Panc1 (cell line): ENCODE data around the gene SGSM1.

Source experiments
- CTCF ChIP-seq: fragments of 450-650 bp; IDR thresholded peaks from 2 replicates; pipeline ENCODE4 v1.5.1; 2017; ENCODE audit warnings: mild to moderate bottlenecking
- SIN3A ChIP-seq: IDR thresholded peaks from 2 replicates; pipeline ENCODE4 v1.6.1; 2012; ENCODE audit warnings: low read depth, mild to moderate bottlenecking, low read length, moderate library complexity, borderline replicate concordance; ENCODE audit not compliant: insufficient read depth
- TCF7L2 ChIP-seq: IDR thresholded peaks from 2 replicates; pipeline ENCODE4 v1.6.1; 2011; ENCODE audit warnings: mild to moderate bottlenecking, low read depth, low read length, inconsistent platforms
- TF ChIP-seq, protein P1 (sequence below), 2 experiments: IDR thresholded peaks; 2 replicates each; pipeline ENCODE4 v1.6.1; 2011 to 2012; ENCODE audit warnings: low read depth in 2 of 2, control low read depth in 1 of 2, low read length in 1 of 2, mild to moderate bottlenecking in 1 of 2, moderate library complexity in 1 of 2; ENCODE audit not compliant: insufficient read depth in 1 of 2

DNA sequence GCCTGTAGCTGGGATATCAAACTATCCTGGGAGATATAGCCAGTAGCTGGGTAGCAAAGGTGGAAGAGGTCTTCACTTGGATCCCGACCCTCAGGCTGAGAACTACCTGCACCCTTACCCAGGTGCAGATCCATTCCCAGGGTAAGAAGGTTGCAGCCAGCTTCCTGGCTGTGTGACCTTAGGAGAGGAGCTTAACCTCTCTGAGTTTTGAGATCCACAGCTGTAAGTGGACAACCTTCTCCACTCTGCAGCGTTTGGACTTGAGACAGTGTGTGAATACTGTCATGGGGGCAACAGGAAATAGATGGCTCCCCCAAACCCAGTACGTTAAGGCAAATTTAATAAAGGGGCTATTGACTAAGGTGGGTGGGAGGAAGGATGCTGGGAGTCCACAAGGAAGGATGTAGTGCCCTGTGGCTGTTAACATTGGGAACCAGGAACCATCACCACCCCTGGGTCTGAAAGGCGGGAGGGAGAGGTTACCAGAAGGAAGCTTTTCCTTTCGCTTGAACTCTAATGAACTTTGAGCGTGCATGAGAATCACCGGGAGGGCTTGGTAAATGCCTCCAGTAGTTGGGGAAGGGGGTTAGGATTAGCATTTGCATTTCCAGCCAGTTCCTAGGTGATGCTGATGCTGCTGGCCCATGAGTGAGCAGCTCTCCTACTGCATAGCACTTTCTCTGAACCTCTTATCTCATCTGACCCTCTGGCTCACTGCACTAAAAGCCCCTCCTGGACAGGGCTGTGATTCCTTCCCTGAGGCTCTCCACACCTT, 24.4 kb downstream of the SGSM1 start:
- TF ChIP-seq CTCF (no peak), TCF7L2 (no peak), SIN3A (no peak)
- TF ChIP-seq, protein P1, sequence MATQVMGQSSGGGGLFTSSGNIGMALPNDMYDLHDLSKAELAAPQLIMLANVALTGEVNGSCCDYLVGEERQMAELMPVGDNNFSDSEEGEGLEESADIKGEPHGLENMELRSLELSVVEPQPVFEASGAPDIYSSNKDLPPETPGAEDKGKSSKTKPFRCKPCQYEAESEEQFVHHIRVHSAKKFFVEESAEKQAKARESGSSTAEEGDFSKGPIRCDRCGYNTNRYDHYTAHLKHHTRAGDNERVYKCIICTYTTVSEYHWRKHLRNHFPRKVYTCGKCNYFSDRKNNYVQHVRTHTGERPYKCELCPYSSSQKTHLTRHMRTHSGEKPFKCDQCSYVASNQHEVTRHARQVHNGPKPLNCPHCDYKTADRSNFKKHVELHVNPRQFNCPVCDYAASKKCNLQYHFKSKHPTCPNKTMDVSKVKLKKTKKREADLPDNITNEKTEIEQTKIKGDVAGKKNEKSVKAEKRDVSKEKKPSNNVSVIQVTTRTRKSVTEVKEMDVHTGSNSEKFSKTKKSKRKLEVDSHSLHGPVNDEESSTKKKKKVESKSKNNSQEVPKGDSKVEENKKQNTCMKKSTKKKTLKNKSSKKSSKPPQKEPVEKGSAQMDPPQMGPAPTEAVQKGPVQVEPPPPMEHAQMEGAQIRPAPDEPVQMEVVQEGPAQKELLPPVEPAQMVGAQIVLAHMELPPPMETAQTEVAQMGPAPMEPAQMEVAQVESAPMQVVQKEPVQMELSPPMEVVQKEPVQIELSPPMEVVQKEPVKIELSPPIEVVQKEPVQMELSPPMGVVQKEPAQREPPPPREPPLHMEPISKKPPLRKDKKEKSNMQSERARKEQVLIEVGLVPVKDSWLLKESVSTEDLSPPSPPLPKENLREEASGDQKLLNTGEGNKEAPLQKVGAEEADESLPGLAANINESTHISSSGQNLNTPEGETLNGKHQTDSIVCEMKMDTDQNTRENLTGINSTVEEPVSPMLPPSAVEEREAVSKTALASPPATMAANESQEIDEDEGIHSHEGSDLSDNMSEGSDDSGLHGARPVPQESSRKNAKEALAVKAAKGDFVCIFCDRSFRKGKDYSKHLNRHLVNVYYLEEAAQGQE (IDR thresholded peaks at IDR 0.05; ENCODE audit: insufficient read depth in 1 of 2, low read depth in 2 of 2, low read length in 1 of 2): no peak
